Measurements from ENCODE around the gene EBLN2.

EBLN2 gene

DNA sequence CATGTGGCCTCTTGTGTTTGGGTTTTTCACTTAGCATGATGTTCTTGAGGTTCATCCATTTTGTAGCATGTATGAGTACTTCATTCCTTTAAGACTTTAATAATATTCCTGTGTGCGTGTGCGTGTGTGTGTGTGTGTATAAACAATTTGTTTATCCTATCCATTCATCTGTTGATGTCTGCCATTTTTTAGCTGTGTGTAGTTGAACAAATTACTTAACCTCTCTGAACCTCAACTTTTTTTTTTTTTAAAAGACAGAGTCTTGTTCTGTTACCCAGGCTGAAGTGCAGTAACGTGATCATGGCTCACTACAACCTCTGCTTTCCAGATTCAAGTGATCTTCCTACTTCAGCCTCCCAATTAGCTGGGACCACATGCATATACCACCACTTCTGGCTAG lies 47.3 kb downstream of the EBLN2 start:
- no peak for DNase-seq

- DNase-seq: no peak
Measured at GRCh38 chr3:73110530-73110929, 49.1 kb downstream of the EBLN2 start.
